ENCODE data around the gene MAN1A1. TPM values are rescaled to one million over a fixed set of nuclear protein-coding genes. Genes with fewer than 3 reads are reported as not detected.

MAN1A1 gene
- total and polyA plus RNA-seq, 2 of the 8 experiments (the other 6 are each of a cell fraction or from before 2014, with no cell fraction given), result 1.8 to 5.4 TPM

DNA sequence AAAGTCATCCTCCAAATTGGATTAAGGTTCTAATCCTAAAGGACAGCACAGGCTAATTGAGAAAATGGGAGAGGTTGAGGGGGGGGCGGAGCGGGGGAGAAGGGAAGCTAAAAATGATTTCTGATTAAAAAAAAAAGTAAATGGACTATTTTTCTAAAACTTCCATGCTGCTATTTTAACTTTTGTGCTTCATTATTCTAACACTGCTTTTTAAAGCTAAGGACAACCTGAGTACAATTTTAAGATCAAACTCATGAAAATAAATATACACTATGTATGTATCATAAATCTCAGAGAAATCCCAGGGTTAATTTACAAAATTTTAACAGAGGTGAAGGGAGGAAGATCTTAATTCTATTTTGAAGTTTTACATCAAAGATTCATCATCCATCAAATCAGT, 4.4 kb downstream of the MAN1A1 start:
- Histone ChIP-seq H3K79me1 (ENCODE audit: low read depth, low read length) (no peaks in the 10 kb centered on the region), H3K4me3 (ENCODE audit: extremely low read depth in 1 of 4, insufficient read depth in 2 of 4, low read depth in 3 of 4, low read length in 4 of 4) (no peak overlapping the region)
- TF ChIP-seq EGR1 (IDR thresholded peaks at IDR 0.05; ENCODE audit: borderline replicate concordance, low read depth, low read length) (no peak), MAX (IDR thresholded peaks at IDR 0.05) (no peak), KDM4A (IDR thresholded peaks at IDR 0.05; ENCODE audit: low read depth, low read length, severe bottlenecking) (no peak), TEAD4 (IDR thresholded peaks at IDR 0.05; ENCODE audit: low read depth, low read length) (no peak), MAFK (IDR thresholded peaks at IDR 0.05; ENCODE audit: low read depth, low read length) (no peak)

More for the DNA sequence above, 4.4 kb downstream of the MAN1A1 start:
- Histone ChIP-seq H2AFZ (ENCODE audit: low read length) (no peak overlapping the region), H3K18ac (ENCODE audit: extremely low read depth, low read length) (no peak overlapping the region), H2BK15ac (ENCODE audit: low read length) (no peak overlapping the region), H3K4me2 (ENCODE audit: insufficient read depth in 1 of 2, low read depth in 2 of 2, low read length in 2 of 2) (no peak overlapping the region), H4K91ac (replicated peaks; ENCODE audit: insufficient read length, low read length) (no peak overlapping the region), H3K27me3 (replicated peaks in 1 of 4; ENCODE audit: control insufficient read depth in 3 of 4, extremely low read depth in 1 of 4, insufficient read depth in 3 of 4, low read length in 3 of 4) (peaks cover 0 to 12% (median 10%) of the 10 kb centered on the region in 4 experiments; a peak in 5 of 7 replicates), H3K23me2 (ENCODE audit: low read depth, low read length) (peaks cover 12% of the 10 kb centered on the region; the same call in 1 of the 2 replicates), H2AK5ac (ENCODE audit: low read depth, low read length) (no peak overlapping the region), H3K14ac (ENCODE audit: insufficient read length) (no peak overlapping the region), H3K9me3 (ENCODE audit: insufficient read depth in 2 of 2, low read depth in 1 of 2, low read length in 1 of 2) (no peaks in the 10 kb centered on the region), H2BK120ac (replicated peaks; ENCODE audit: low read depth, low read length) (no peak overlapping the region), H3K23ac (ENCODE audit: insufficient read length) (no peak overlapping the region), H4K5ac (ENCODE audit: insufficient read length, low read depth, low read length) (no peak overlapping the region), H4K8ac (ENCODE audit: extremely low read depth, insufficient read depth, low read length) (no peak overlapping the region), H3K27ac (ENCODE audit: low read depth, low read length) (no peak overlapping the region), H2BK5ac (ENCODE audit: low read depth, low read length) (no peak overlapping the region), H3K36me3 (ENCODE audit: control insufficient read depth in 2 of 4, insufficient read depth in 4 of 4, low read length in 3 of 4) (no peaks in the 10 kb centered on the region), H2BK20ac (ENCODE audit: low read length) (no peak overlapping the region), H4K20me1 (replicated peaks in 1 of 2; ENCODE audit: control insufficient read depth in 1 of 2, insufficient read depth in 2 of 2, low read length in 2 of 2) (no peaks in the 10 kb centered on the region), H3K4ac (replicated peaks; ENCODE audit: insufficient read length, low read depth, low read length) (no peak overlapping the region), H3K79me2 (ENCODE audit: control insufficient read depth in 1 of 2, insufficient read depth in 2 of 2, low read length in 2 of 2) (no peaks in the 10 kb centered on the region), H2BK12ac (ENCODE audit: low read depth, low read length) (no peak overlapping the region), H3K9ac (replicated peaks in 1 of 4; ENCODE audit: extremely low read depth in 1 of 4, low read depth in 3 of 4, low read length in 3 of 4) (no peak overlapping the region), H3K4me1 (replicated peaks in 1 of 4; ENCODE audit: control insufficient read depth in 3 of 4, insufficient read depth in 4 of 4, low read length in 3 of 4) (peaks cover 2 to 8% (median 7%) of the 10 kb centered on the region in 4 experiments), H3K56ac (replicated peaks; ENCODE audit: insufficient read length, low read depth, low read length) (no peak overlapping the region)
- FAIRE-seq (no peak), DNase-seq (ENCODE audit: low read depth in 1 of 2, low spot score in 2 of 2) (no peak)
- WGBS, 2 experiments (ENCODE audit: extremely low coverage in 1 of 2, insufficient coverage in 1 of 2, insufficient read length in 1 of 2, insufficient replicate concordance in 2 of 2, low coverage in 1 of 2, low lambda C conversion rate in 2 of 2, missing lambda C conversion rate in 1 of 2), result 70% methylated on average over 2 of the region's 2 CpGs; no CpG with 5 or more reads in 1 of the 2 experiments
- CTCF ChIA-PET (ENCODE audit: partially characterized antibody), result interaction anchor here (0.5 to 2.1 kb wide), 2 partner anchors 12 to 383 kb away, joined by 3 to 13 read pairs; no protein-coding TSS in a partner anchor
- POLR2A ChIA-PET (ENCODE audit: partially characterized antibody), result no interaction called here
